ENCODE data around the gene ATP4B.
"Not testable (repeated sequence)": the region's sequence is repeated elsewhere in the genome, so short reads cannot be mapped to it uniquely, and the experiment has no call there.

Gene ATP4B

GRCh38 chr13:113639616-113640262, 18.3 kb downstream of the ATP4B start:
- no peak for DNase-seq

DNA sequence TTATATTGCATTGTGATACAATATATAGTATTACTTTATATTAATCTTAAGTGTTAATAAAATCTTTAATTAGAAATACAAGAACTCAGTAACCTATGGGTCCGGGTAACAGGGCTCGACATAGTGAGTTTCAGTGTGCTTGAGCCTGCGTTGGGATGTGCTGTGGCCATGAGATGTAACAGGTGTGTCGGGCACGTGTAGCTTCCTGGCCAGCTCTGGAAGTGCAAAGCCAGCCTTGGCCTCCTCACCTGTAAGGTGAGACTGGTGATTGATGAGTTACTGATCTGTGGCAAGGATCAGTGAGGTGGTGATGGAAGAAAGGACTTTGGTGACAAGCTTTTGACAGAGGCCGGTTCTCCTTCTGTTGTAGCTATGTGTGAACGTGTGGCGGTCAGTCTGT, 19.2 kb downstream of the ATP4B start:
- DNase-seq, result no peak

DNA sequence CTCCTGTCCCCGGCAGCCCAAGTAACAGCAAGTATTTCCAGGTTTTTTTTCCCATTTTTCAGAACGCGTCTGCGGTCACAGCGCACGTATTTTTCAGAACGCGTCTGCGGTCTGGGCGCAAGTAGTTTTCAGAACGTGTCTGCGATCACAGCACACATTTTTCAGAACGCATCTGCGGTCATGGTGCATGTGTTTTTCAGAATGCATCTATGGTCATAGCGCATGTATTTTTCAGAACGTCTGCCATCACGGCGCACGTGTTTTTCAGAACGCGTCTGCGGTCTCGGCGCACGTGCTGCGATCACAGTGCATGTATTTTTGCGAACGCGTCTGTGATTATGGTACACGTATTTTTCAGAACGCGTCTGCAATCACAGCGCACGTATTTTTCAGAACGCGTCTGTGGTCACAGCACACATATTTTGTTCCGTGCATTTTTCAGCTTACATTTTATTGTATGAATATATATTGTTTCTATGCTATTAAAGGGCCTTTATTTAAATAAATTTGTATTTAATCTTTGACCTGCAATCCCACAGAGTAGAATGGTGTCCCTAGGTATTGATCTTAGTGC, 19.7 kb downstream of the ATP4B start:
- DNase-seq, result no peak

GRCh38 chr13:113637262-113638160, 20.5 kb downstream of the ATP4B start:
- DNase-seq, result no peak

DNA sequence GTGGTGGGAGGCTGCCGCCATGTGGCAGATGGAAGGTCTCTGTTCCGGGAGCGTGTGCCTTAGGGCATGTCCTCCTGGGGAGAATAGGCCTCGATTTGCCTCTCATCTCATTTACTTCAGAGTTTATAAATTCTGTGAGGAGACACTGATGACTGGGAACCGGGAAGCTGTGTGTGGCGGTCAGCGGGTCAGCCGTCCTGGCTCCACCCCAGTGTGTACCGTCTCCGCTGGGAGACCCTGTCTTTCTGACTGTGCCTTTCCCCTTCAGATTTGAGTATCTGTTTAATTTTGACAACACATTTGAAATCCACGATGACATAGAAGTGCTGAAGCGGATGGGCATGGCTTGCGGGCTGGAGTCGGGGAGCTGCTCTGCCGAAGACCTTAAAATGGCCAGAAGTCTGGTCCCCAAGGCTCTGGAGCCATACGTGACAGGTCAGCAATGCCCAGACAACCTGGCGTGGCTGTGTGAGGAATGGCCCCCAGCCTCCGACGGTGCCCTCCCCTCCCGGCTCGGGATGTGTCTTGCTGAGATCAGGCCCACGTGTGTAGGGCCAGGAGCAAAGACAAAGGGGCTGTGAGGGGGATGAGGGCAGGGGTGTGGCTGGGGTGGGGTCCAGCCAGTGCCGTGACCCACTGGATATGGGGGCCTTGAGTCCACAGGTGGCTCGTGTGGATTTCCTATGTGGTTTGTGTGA, 21.6 kb downstream of the ATP4B start:
- no peak for DNase-seq

GRCh38 chr13:113635709-113636108, 22.3 kb downstream of the ATP4B start:
- DNase-seq, result no peak

GRCh38 chr13:113635048-113635420, 23.0 kb downstream of the ATP4B start:
- no peak for DNase-seq

DNA sequence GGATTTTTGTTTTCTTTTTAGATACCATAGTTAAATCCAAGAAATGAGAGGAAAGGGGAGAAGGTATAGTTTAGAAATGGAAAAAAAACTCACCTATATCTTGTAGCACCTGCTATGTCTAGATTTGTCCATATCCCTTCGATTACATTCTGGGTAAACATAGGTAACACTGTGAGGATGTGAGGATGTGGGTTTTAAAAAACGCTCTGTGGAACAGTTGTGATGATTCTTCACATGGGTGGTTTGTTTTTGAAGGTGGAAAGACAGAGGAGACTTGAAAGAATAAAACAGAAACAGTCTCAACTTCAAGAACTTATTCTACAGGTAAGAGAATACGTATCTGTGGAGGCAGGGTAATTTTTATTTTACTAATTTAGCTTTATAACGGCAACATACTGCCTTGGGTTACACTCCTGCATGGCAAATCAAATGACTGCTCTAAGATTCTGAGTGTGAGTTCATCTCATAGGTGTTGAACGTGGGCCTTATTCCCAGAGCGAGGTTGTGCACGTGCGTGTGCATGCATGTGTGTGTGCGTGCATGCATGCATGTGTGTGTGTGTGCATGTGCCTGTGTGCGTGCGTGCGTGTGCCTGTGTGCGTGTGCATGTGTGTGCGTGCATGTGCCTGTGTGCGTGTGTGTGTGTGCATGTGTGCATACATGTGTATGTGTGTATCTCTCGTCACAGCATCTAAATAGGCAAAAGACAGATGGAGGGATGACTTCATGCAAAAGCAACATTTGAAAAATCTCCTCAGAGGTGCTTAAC, 23.5 kb downstream of the ATP4B start:
- no peak for DNase-seq

- no peak for DNase-seq
Measured at GRCh38 chr13:113633485-113633873, 24.5 kb downstream of the ATP4B start.

DNA sequence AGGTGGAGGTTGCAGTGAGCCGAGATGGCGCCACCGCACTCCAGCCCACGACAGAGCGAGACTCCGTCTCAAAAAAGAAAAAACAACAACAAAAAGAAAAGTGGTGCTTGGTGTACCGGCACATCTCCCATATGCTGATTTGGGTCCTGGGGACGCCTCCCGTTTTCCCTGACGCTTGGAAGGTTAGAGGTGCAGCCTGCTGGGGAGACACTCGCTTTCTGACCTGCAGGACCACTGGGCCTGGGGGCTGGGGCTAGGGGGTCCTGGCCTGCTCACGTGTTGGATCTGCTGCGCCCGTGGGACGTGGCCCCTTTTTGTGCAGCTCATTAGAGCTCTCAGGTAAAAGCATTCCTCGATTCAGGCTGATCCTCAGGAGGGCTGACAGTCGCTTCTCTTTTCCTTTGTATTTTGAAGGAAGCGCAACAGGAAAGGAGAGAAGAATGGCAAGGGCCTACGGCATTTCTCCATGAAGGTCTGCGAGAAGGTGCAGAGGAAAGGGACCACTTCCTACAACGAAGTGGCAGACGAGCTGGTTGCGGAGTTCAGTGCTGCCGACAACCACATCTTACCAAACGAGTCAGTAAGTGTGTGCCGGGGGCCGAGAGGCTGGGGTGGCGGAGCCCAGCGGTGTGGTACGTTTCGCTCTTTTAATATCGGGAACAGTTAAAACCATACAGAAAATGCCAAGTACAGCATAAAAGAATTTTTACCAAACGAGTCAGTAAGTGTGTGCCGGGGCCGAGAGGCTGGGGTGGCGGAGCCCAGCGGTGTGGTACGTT, 25.1 kb downstream of the ATP4B start:
- DNase-seq, result no peak

- DNase-seq, result no peak
Measured at GRCh38 chr13:113631341-113632095, 26.5 kb downstream of the ATP4B start.

DNA sequence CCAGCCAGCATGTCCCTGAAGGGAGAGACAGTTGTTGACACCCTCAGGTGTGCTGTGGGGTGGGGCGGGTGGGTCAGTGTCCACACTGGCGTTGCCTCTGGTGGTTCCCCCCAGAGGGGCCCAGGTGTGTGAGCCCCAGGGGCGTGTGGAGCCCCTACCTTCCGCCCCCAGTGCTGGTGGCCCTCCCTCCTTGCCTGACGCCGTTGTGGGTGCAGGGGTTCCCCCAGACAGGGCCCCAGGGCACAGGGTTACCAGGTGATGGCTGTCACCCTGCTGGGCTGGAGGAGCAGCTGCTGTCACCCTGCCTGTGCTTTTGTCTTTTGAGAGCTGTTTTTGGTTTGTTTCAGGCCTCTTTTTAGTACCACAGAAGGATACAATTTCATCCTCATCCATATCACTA, 27.2 kb downstream of the ATP4B start:
- DNase-seq, result no peak

DNA sequence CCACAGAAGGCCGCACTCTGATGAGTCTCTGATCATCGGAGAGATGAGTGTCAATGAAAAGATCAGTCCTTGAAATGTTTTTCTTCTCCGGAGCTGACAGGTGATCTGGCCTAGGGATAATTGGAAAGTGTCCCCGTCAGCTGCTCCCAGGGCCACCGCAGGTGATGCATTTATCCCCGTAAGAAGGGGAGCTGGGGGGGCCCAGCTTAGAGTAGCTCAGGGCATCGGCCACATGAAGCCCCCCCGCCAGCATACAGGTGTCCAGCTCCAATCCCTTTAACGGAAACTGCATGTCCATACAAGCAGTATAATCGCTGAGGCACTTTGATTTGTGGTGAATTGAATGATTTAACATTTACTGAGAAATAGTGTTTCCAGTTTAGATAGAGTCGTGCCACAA, 27.7 kb downstream of the ATP4B start:
- no peak for DNase-seq

DNA sequence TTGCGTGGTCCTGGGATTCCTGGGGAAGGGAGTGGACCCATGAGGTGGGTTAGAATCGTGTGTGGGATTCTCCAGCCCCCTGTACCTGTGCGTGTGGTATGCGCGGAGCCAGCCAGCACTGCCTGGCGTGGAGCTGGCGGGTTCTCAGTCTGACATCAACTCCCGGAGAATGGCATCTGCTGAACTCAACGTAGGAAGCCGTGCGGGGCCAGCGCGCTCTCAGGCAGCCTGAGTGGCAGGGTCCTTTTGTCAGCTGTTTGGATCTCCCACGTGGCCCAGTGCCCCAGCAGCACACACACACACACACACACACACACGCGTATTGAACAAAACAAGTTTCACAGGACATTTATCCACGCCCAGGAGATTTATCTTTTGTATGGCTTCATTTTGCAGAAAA, 28.1 kb downstream of the ATP4B start:
- DNase-seq, result no peak

GRCh38 chr13:113628291-113629270, 29.4 kb downstream of the ATP4B start:
- no peak for DNase-seq

DNA sequence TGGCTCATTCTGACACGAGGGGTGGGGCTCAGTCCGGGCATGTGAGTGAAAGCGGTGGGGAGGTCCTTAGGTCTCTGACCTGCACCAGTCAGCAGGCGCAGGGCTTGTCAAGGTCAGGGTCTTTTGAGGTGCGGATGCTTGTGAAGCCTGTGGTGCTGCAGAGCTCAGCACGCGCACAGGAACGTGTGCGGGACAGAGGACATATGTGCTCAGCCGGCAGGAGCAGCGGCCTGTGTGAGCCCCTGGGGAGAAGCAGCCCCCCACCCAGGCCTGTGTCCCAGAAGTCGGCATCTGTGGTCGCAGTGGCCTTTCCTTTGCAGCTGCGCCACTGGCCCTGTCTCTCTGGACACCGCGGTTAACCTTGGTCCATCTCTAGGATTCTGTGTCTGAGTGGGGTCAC, 30.9 kb downstream of the ATP4B start:
- DNase-seq, result no peak

DNA sequence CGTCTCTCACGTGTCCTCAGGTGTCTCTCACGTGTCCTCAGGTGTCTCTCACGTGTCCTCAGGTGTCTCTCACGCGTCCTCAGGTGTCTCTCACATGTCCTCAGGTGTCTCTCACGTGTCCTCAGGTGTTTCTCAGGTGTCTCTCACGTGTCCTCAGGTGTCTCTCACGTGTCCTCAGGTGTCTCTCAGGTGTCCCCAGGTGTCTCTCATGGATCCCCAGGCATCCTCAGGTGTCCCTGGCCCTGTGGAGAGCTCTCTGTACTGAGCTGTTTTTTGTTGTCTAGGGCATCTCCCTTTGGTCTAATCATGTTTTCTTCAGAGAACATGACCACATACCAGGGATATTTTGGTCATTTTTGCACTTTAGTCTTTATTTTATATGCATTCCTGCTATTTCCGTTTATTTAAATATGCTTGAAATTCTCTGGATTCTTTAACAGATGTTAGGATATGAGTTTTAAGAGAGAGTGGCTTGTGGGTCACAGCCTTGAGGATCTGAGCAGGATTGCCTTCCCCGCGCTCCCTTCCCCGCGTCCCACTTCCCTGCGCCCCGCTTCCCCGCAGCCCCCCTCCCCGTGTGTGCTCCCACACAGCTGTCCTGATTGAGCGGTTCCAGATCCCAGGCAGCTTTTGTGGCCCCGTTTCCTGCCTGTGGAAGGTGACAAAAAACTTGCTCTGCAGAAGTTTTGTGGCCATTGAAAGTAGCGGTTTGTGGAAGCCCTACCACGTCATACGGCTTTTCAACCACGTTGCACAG, 31.9 kb downstream of the ATP4B start:
- no peak for DNase-seq

GRCh38 chr13:113624640-113625304, 33.2 kb downstream of the ATP4B start:
- DNase-seq, result not testable (repeated sequence)

GRCh38 chr13:113624235-113624587, 33.8 kb downstream of the ATP4B start:
- DNase-seq, result no peak
